ENCODE results near the gene GMPR2.

Gene GMPR2

GRCh38 chr14:24269368-24269767 is 36.6 kb downstream of the GMPR2 start:
- Histone ChIP-seq H3K9ac (ENCODE audit: low read length) (no peak overlapping the region), H4K20me1 (ENCODE audit: insufficient read depth, low read length) (no peaks in the 10 kb centered on the region), H3K27ac (ENCODE audit: low read depth, low read length, poor library complexity, severe bottlenecking) (no peak overlapping the region), H3K9me3 (ENCODE audit: low read length) (no peaks in the 10 kb centered on the region), H3K27me3 (ENCODE audit: insufficient read depth, low read length) (no peaks in the 10 kb centered on the region), H3K9me2 (ENCODE audit: low read depth, low read length) (no peaks in the 10 kb centered on the region), H3F3A (ENCODE audit: insufficient read depth, low read length) (no peaks in the 10 kb centered on the region), H3K4me1 (ENCODE audit: insufficient read depth, low read length, severe bottlenecking) (peaks cover 35% of the 10 kb centered on the region), H3K4me3 (ENCODE audit: low read depth, low read length, poor library complexity, severe bottlenecking) (no peak overlapping the region), H2AFZ (ENCODE audit: low read length) (no peak overlapping the region), H3K4me2 (ENCODE audit: low read length) (no peak overlapping the region), H3K79me2 (ENCODE audit: insufficient read depth, low read length) (no peaks in the 10 kb centered on the region), H3K36me3 (ENCODE audit: insufficient read depth, low read length) (0 out of 2 replicates have a peak, but pooled peaks cover 3% of the 10 kb centered on the region)
- no peak for TF ChIP-seq EZH2 (IDR thresholded peaks at IDR 0.05; ENCODE audit: borderline replicate concordance, low read length)
- TF ChIP-seq CTCF (IDR thresholded peaks at IDR 0.05; ENCODE audit: low read length) = no peak

GRCh38 chr14:24269910-24270536 is 37.3 kb downstream of the GMPR2 start:
- Histone ChIP-seq H3K27me3 (ENCODE audit: insufficient read depth, low read length) (no peaks in the 10 kb centered on the region), H3K79me2 (ENCODE audit: insufficient read depth, low read length) (no peaks in the 10 kb centered on the region), H3F3A (ENCODE audit: insufficient read depth, low read length) (no peaks in the 10 kb centered on the region), H3K27ac (ENCODE audit: low read depth, low read length, poor library complexity, severe bottlenecking) (no peak overlapping the region), H3K4me3 (ENCODE audit: low read depth, low read length, poor library complexity, severe bottlenecking) (no peak overlapping the region), H3K4me1 (ENCODE audit: insufficient read depth, low read length, severe bottlenecking) (peaks cover 36% of the 10 kb centered on the region), H2AFZ (ENCODE audit: low read length) (no peak overlapping the region), H3K9ac (ENCODE audit: low read length) (peak overlapping the region; percentile 82; the same call in 1 of the 2 replicates), H3K4me2 (ENCODE audit: low read length) (peak overlapping the region; percentile 69; the same call in 1 of the 2 replicates), H4K20me1 (ENCODE audit: insufficient read depth, low read length) (no peaks in the 10 kb centered on the region), H3K36me3 (ENCODE audit: insufficient read depth, low read length) (0 out of 2 replicates have a peak, but pooled peaks cover 3% of the 10 kb centered on the region), H3K9me2 (ENCODE audit: low read depth, low read length) (no peaks in the 10 kb centered on the region), H3K9me3 (ENCODE audit: low read length) (no peaks in the 10 kb centered on the region)
- TF ChIP-seq EZH2 (IDR thresholded peaks at IDR 0.05; ENCODE audit: borderline replicate concordance, low read length) = no peak
- TF ChIP-seq CTCF (IDR thresholded peaks at IDR 0.05; ENCODE audit: low read length) = no peak

GRCh38 chr14:24270537-24271133 is 37.9 kb downstream of the GMPR2 start:
- Histone ChIP-seq H3K79me2 (ENCODE audit: insufficient read depth, low read length) (no peaks in the 10 kb centered on the region), H4K20me1 (ENCODE audit: insufficient read depth, low read length) (no peaks in the 10 kb centered on the region), H3K27me3 (ENCODE audit: insufficient read depth, low read length) (no peaks in the 10 kb centered on the region), H3K9me3 (ENCODE audit: low read length) (no peaks in the 10 kb centered on the region), H3K9me2 (ENCODE audit: low read depth, low read length) (no peaks in the 10 kb centered on the region), H3K4me3 (ENCODE audit: low read depth, low read length, poor library complexity, severe bottlenecking) (peak overlapping the region; percentile 67), H3K27ac (ENCODE audit: low read depth, low read length, poor library complexity, severe bottlenecking) (peak overlapping the region; percentile 71), H3K9ac (ENCODE audit: low read length) (peak overlapping the region; percentile 82), H3K4me2 (ENCODE audit: low read length) (peak overlapping the region; percentile 69), H3K36me3 (ENCODE audit: insufficient read depth, low read length) (0 out of 2 replicates have a peak, but pooled peaks cover 3% of the 10 kb centered on the region), H2AFZ (ENCODE audit: low read length) (no peak overlapping the region), H3K4me1 (ENCODE audit: insufficient read depth, low read length, severe bottlenecking) (peaks cover 42% of the 10 kb centered on the region), H3F3A (ENCODE audit: insufficient read depth, low read length) (no peaks in the 10 kb centered on the region)
- TF ChIP-seq EZH2 (IDR thresholded peaks at IDR 0.05; ENCODE audit: borderline replicate concordance, low read length) (no peak), CTCF (IDR thresholded peaks at IDR 0.05; ENCODE audit: low read length) (no peak)

All from OCI-LY1 (cell line).